ENCODE results near the gene PEAK3.

Gene PEAK3

GRCh38 chr19:2234996-2235380 lies 47.0 kb downstream of the PEAK3 start:
- Histone ChIP-seq H3K9ac (ENCODE audit: low read length) (peak overlapping the region; percentile 92), H3K4me1 (ENCODE audit: low read length) (peaks cover 14% of the 10 kb centered on the region; the same call in 1 of the 2 replicates), H4K20me1 (ENCODE audit: insufficient read depth, low read length) (peaks cover 17% of the 10 kb centered on the region), H3K36me3 (replicated peaks; ENCODE audit: insufficient read depth, low read length) (0 out of 2 replicates have a peak, but pooled peaks cover 6% of the 10 kb centered on the region), H3K9me3 (replicated peaks; ENCODE audit: insufficient read depth, low read length) (no peaks in the 10 kb centered on the region), H3K27me3 (replicated peaks; ENCODE audit: insufficient read depth, low read length) (no peaks in the 10 kb centered on the region), H3K9me2 (replicated peaks; ENCODE audit: insufficient read depth, low read length) (no peaks in the 10 kb centered on the region), H3F3A (ENCODE audit: insufficient read depth, low read length) (peaks cover 58% of the 10 kb centered on the region), H2AFZ (ENCODE audit: low read length) (no peak overlapping the region), H3K27ac (ENCODE audit: low read length) (peak overlapping the region; percentile 36; the same call in 1 of the 2 replicates), H3K4me3 (ENCODE audit: low read length) (peak overlapping the region; percentile 89), H3K4me2 (ENCODE audit: low read depth, low read length) (peak overlapping the region; percentile 83), H3K79me2 (ENCODE audit: low read length) (peaks cover 93% of the 10 kb centered on the region)
- DNase-seq: no peak
- TF ChIP-seq CTCF (IDR thresholded peaks at IDR 0.05; ENCODE audit: low read length) (no peak), EZH2phosphoT487 (IDR thresholded peaks at IDR 0.05; ENCODE audit: low read length) (no peak), EZH2 (optimal IDR thresholded peaks at IDR 0.05; ENCODE audit: low read depth, low read length) (no peak)

- Histone ChIP-seq H2AFZ (ENCODE audit: low read length) (no peak overlapping the region), H3K36me3 (replicated peaks; ENCODE audit: insufficient read depth, low read length) (peaks cover 6% of the 10 kb centered on the region; the same call in 1 of the 2 replicates), H3F3A (ENCODE audit: insufficient read depth, low read length) (peaks cover 55% of the 10 kb centered on the region), H3K9me2 (replicated peaks; ENCODE audit: insufficient read depth, low read length) (no peaks in the 10 kb centered on the region), H4K20me1 (ENCODE audit: insufficient read depth, low read length) (peaks cover 9% of the 10 kb centered on the region; the same call in 1 of the 2 replicates), H3K9me3 (replicated peaks; ENCODE audit: insufficient read depth, low read length) (no peaks in the 10 kb centered on the region), H3K4me3 (ENCODE audit: low read length) (no peak overlapping the region), H3K9ac (ENCODE audit: low read length) (no peak overlapping the region), H3K27me3 (replicated peaks; ENCODE audit: insufficient read depth, low read length) (no peaks in the 10 kb centered on the region), H3K4me2 (ENCODE audit: low read depth, low read length) (no peak overlapping the region), H3K27ac (ENCODE audit: low read length) (no peak overlapping the region; the same call in 1 of the 2 replicates), H3K79me2 (ENCODE audit: low read length) (peaks cover 89% of the 10 kb centered on the region), H3K4me1 (ENCODE audit: low read length) (peaks cover 13% of the 10 kb centered on the region; the same call in 1 of the 2 replicates)
- no peak for DNase-seq
- TF ChIP-seq CTCF (IDR thresholded peaks at IDR 0.05; ENCODE audit: low read length) (no peak), EZH2 (optimal IDR thresholded peaks at IDR 0.05; ENCODE audit: low read depth, low read length) (no peak), EZH2phosphoT487 (IDR thresholded peaks at IDR 0.05; ENCODE audit: low read length) (no peak)
Observed at GRCh38 chr19:2233601-2234280, 48.2 kb downstream of the PEAK3 start.

GRCh38 chr19:2232286-2233151 lies 49.5 kb downstream of the PEAK3 start:
- no peak overlapping the region for H3K27ac ChIP-seq (ENCODE audit: low read length)
- H3K9me2 ChIP-seq (replicated peaks; ENCODE audit: insufficient read depth, low read length): no peaks in the 10 kb centered on the region
- H3K79me2 ChIP-seq (ENCODE audit: low read length): peaks cover 85% of the 10 kb centered on the region
- H3K36me3 ChIP-seq (replicated peaks; ENCODE audit: insufficient read depth, low read length): peaks cover 6% of the 10 kb centered on the region; the same call in 1 of the 2 replicates
- H2AFZ ChIP-seq (ENCODE audit: low read length): no peak overlapping the region
- H3K9ac ChIP-seq (ENCODE audit: low read length): no peak overlapping the region
- H3K4me2 ChIP-seq (ENCODE audit: low read depth, low read length): no peak overlapping the region
- DNase-seq: no peak
- TF ChIP-seq EZH2 (optimal IDR thresholded peaks at IDR 0.05; ENCODE audit: low read depth, low read length): no peak
- TF ChIP-seq CTCF (IDR thresholded peaks at IDR 0.05; ENCODE audit: low read length): no peak
- no peak for TF ChIP-seq EZH2phosphoT487 (IDR thresholded peaks at IDR 0.05; ENCODE audit: low read length)
- H3F3A ChIP-seq (ENCODE audit: insufficient read depth, low read length): peaks cover 43% of the 10 kb centered on the region
- H3K4me1 ChIP-seq (ENCODE audit: low read length): 0 out of 2 replicates have a peak, but pooled peaks cover 1% of the 10 kb centered on the region
- no peak overlapping the region for H3K4me3 ChIP-seq (ENCODE audit: low read length)
- no peaks in the 10 kb centered on the region for H3K27me3 ChIP-seq (replicated peaks; ENCODE audit: insufficient read depth, low read length)
- peaks cover 6% of the 10 kb centered on the region; the same call in 1 of the 2 replicates for H4K20me1 ChIP-seq (ENCODE audit: insufficient read depth, low read length)
- no peaks in the 10 kb centered on the region for H3K9me3 ChIP-seq (replicated peaks; ENCODE audit: insufficient read depth, low read length)
